Activated T-cell treated with anti-CD3 and anti-CD28 coated beads, Interleukin-2, amount 50 U/mL, for 1 hour (primary cell): ENCODE measurements around the gene PARM1.

Experiments used
- DNase-seq: peaks from one replicate; pipeline ENCODE4 v3.0.0-alpha.2; 2020

The PARM1 gene

GRCh38 chr4:74932832-74933561, at the start of gene PARM1:
TSS of gene PARM1 (plus strand) at chr4:74933116. CDS start at chr4:74933328, 212 bp downstream.
- DNase-seq: no peak

- no peak for DNase-seq
Measured at GRCh38 chr4:74884266-74884665, 48.6 kb upstream of the PARM1 start.

GRCh38 chr4:74886484-74886883, 46.4 kb upstream of the PARM1 start:
- no peak for DNase-seq

GRCh38 chr4:74890341-74890740, 42.6 kb upstream of the PARM1 start:
- DNase-seq: no peak

- DNase-seq: no peak
Measured at GRCh38 chr4:74891037-74891436, 41.9 kb upstream of the PARM1 start.

- no peak for DNase-seq
Measured at GRCh38 chr4:74893171-74893570, 39.7 kb upstream of the PARM1 start.

GRCh38 chr4:74896595-74896994, 36.3 kb upstream of the PARM1 start:
- no peak for DNase-seq

- DNase-seq: no peak
Measured at GRCh38 chr4:74897386-74897785, 35.5 kb upstream of the PARM1 start.

- no peak for DNase-seq
Measured at GRCh38 chr4:74900862-74901261, 32.1 kb upstream of the PARM1 start.

- DNase-seq: no peak
Measured at GRCh38 chr4:74904509-74905065, 28.3 kb upstream of the PARM1 start.

GRCh38 chr4:74906771-74907170, 26.1 kb upstream of the PARM1 start:
- DNase-seq: no peak

- no peak for DNase-seq
Measured at GRCh38 chr4:74919783-74920182, 13.1 kb upstream of the PARM1 start.

- no peak for DNase-seq
Measured at GRCh38 chr4:74920704-74921103, 12.2 kb upstream of the PARM1 start.

GRCh38 chr4:74921490-74921889, 11.4 kb upstream of the PARM1 start:
- no peak for DNase-seq

GRCh38 chr4:74926007-74926406, 6.9 kb upstream of the PARM1 start:
- DNase-seq: no peak

- DNase-seq: no peak
Measured at GRCh38 chr4:74930162-74930561, 2.8 kb upstream of the PARM1 start.

GRCh38 chr4:74931376-74931775, 1.5 kb upstream of the PARM1 start:
- no peak for DNase-seq

GRCh38 chr4:74932010-74932409, 906 bp upstream of the PARM1 start:
- no peak for DNase-seq

GRCh38 chr4:74933562-74934015, 673 bp downstream of the PARM1 start:
- DNase-seq: no peak

GRCh38 chr4:74934016-74934831, 1.3 kb downstream of the PARM1 start:
- DNase-seq: no peak

GRCh38 chr4:74934888-74935287, 2.0 kb downstream of the PARM1 start:
- DNase-seq: no peak

- DNase-seq: no peak
Measured at GRCh38 chr4:74941123-74941522, 8.2 kb downstream of the PARM1 start.

GRCh38 chr4:74942251-74942917, 9.5 kb downstream of the PARM1 start:
- DNase-seq: no peak

GRCh38 chr4:74942918-74943253, 10.0 kb downstream of the PARM1 start:
- no peak for DNase-seq
